HFFc6 (cell line): ENCODE measurements around the gene SNAP47. TPM values are rescaled to one million over a fixed set of nuclear protein-coding genes. Genes with fewer than 3 reads are reported as not detected.
A peak's percentile ranks its signal among the peaks of the same experiment; 100 is the strongest.

Experiments
- DNase-seq: peaks from one replicate; pipeline ENCODE4 v3.0.0-alpha.2; 2018
- H3K27ac Mint-ChIP-seq: 2 replicates; pipeline ENCODE4 v1.8.0; 2020; ENCODE audit warnings: mild to moderate bottlenecking, mixed read lengths
- H3K27me3 Mint-ChIP-seq: 2 replicates; pipeline ENCODE4 v1.8.0; 2021; ENCODE audit warnings: mild to moderate bottlenecking, moderate library complexity, mixed read lengths; ENCODE audit not compliant: insufficient read depth
- H3K36me3 Mint-ChIP-seq: 2 replicates; pipeline ENCODE4 v1.8.0; 2021; ENCODE audit warnings: low read depth, mixed read lengths
- H3K4me1 Mint-ChIP-seq: 2 replicates; pipeline ENCODE4 v1.8.0; 2020; ENCODE audit warnings: low read depth, mixed read lengths
- H3K4me3 Mint-ChIP-seq: 2 replicates; pipeline ENCODE4 v1.8.0; 2020; ENCODE audit warnings: mild to moderate bottlenecking, moderate library complexity, mixed read lengths
- H3K9me3 Mint-ChIP-seq: 2 replicates; pipeline ENCODE4 v1.8.0; 2020; ENCODE audit warnings: mild to moderate bottlenecking, mixed read lengths
- CTCF ChIP-seq: fragments of 200-600 bp; sonication (generic); IDR thresholded peaks from 2 replicates; pipeline ENCODE4 v1.5.0; 2021; ENCODE audit warnings: antibody characterized with exemption, mild to moderate bottlenecking
- total RNA-seq, 6 experiments: library from RNA; stranded (reverse); fragmentation: NEBNext Ultra II Directional; extraction: Animal tissue kit (Norgen Biotek cat#: 25700); gene quantifications; 2 replicates in 1 of 6; 3 replicates in 5 of 6; pipeline ENCODE4 v1.2.3, GENCODE V29; 2021

Gene SNAP47
- total RNA-seq, 6 experiments from 2014 or later: 27.0 to 31.2 (median 30.4) TPM

- H3K36me3 Mint-ChIP-seq: no peaks in the 10 kb centered on the region
- no peaks in the 10 kb centered on the region for H3K9me3 Mint-ChIP-seq
- H3K27me3 Mint-ChIP-seq: no peaks in the 10 kb centered on the region
- H3K4me3 Mint-ChIP-seq: no peak overlapping the region
- H3K4me1 Mint-ChIP-seq: peaks cover under 1% of the 10 kb centered on the region; the same call in 1 of the 2 replicates
- TF ChIP-seq CTCF: no peak
- no peak overlapping the region for H3K27ac Mint-ChIP-seq
- no peak for DNase-seq
Measured at GRCh38 chr1:227748496-227749182, 13.4 kb downstream of the SNAP47 start.

- Mint-ChIP-seq H3K27ac (no peak overlapping the region), H3K36me3 (no peaks in the 10 kb centered on the region), H3K9me3 (no peaks in the 10 kb centered on the region), H3K27me3 (no peaks in the 10 kb centered on the region), H3K4me1 (peaks cover 6% of the 10 kb centered on the region), H3K4me3 (no peak overlapping the region)
- TF ChIP-seq CTCF: no peak
- DNase-seq: no peak
Measured at GRCh38 chr1:227749225-227749624, 14.0 kb downstream of the SNAP47 start.

- H3K27ac Mint-ChIP-seq: no peak overlapping the region
Measured at GRCh38 chr1:227749916-227750710, 14.9 kb downstream of the SNAP47 start.

GRCh38 chr1:227753999-227754711 is 18.9 kb downstream of the SNAP47 start:
- peak; percentile 36 for DNase-seq
- H3K27me3 Mint-ChIP-seq: no peaks in the 10 kb centered on the region
- peaks cover 28% of the 10 kb centered on the region for H3K4me1 Mint-ChIP-seq
- no peaks in the 10 kb centered on the region for H3K9me3 Mint-ChIP-seq
- TF ChIP-seq CTCF: no peak
- H3K36me3 Mint-ChIP-seq: no peaks in the 10 kb centered on the region
- H3K27ac Mint-ChIP-seq: peak overlapping the region; percentile 47; the same call in 1 of the 2 replicates
- H3K4me3 Mint-ChIP-seq: no peak overlapping the region

More at GRCh38 chr1:227749916-227750710, 14.9 kb downstream of the SNAP47 start:
- TF ChIP-seq CTCF: no peak
- no peak for DNase-seq
- Mint-ChIP-seq H3K4me1 (peaks cover 11% of the 10 kb centered on the region), H3K27me3 (no peaks in the 10 kb centered on the region), H3K36me3 (no peaks in the 10 kb centered on the region), H3K9me3 (no peaks in the 10 kb centered on the region), H3K4me3 (no peak overlapping the region)

GRCh38 chr1:227754958-227755357 is 19.7 kb downstream of the SNAP47 start:
- H3K36me3 Mint-ChIP-seq: peaks cover 3% of the 10 kb centered on the region; the same call in 1 of the 2 replicates
- no peaks in the 10 kb centered on the region for H3K9me3 Mint-ChIP-seq
- no peak for DNase-seq
- peaks cover 36% of the 10 kb centered on the region for H3K4me1 Mint-ChIP-seq
- TF ChIP-seq CTCF: no peak
- H3K4me3 Mint-ChIP-seq: no peak overlapping the region
- H3K27me3 Mint-ChIP-seq: no peaks in the 10 kb centered on the region
- no peak overlapping the region for H3K27ac Mint-ChIP-seq
